Right atrium auricular region (tissue), 2 donors: Measurements from ENCODE around the gene METTL22. TPM values are rescaled to one million over a fixed set of nuclear protein-coding genes. Genes with fewer than 3 reads are reported as not detected.

Experiments
- DNase-seq: peaks from one replicate; pipeline ENCODE4 v3.0.0-alpha.2; 2019; ENCODE audit warnings: low spot score
- H3K27ac ChIP-seq, 2 donors: fragments of 200-600 bp; sonication (generic); 1 replicate in 1 of 2; 2 replicates in 1 of 2; pipeline ENCODE4 v1.5.1; 2016 to 2019
- H3K27me3 ChIP-seq, 2 donors: fragments of 200-600 bp; sonication (generic); one replicate each; pipeline versions ENCODE4 v1.5.1 to v1.6.0; 2017 to 2019
- H3K36me3 ChIP-seq: fragments of 200-600 bp; sonication (generic); one replicate; pipeline ENCODE4 v1.5.1; 2016
- H3K4me1 ChIP-seq, 2 donors: fragments of 200-600 bp; sonication (generic); one replicate each; pipeline versions ENCODE4 v1.5.1 to v1.6.0; 2017 to 2019
- H3K4me3 ChIP-seq, 2 donors: fragments of 200-600 bp; sonication (generic); 1 replicate in 1 of 2; 2 replicates in 1 of 2; pipeline ENCODE4 v1.5.1; 2017 to 2019; ENCODE audit warnings: mild to moderate bottlenecking in 1 of 2, moderate library complexity in 1 of 2
- H3K9me3 ChIP-seq, 2 donors: fragments of 200-600 bp; sonication (generic); one replicate each; pipeline ENCODE4 v1.5.1; 2019
- CTCF ChIP-seq, 2 donors: fragments of 200-600 bp; sonication (generic); IDR thresholded peaks; one replicate each; pipeline ENCODE4 v1.5.1; 2019; ENCODE audit warnings: antibody characterized with exemption in 2 of 2
- total RNA-seq, 2 donors: library from RNA; depleted of rRNA; stranded (reverse); fragments of >200 nt; gene quantifications; one replicate each; pipeline ENCODE4 v1.1.0, GENCODE V29; 2016

METTL22 gene
- total RNA-seq, 2 donors from 2014 or later, result 10.0 to 24.3 TPM

GRCh38 chr16:8645141-8645521, 23.6 kb downstream of the METTL22 start:
- H3K27ac ChIP-seq, result no peak overlapping the region

GRCh38 chr16:8645831-8646230, 24.3 kb downstream of the METTL22 start:
- H3K9me3 ChIP-seq, result no peaks in the 10 kb centered on the region
- H3K27ac ChIP-seq, result no peak overlapping the region
- no peak overlapping the region for H3K4me3 ChIP-seq
- H3K36me3 ChIP-seq, result peaks cover 71% of the 10 kb centered on the region
- no peak for TF ChIP-seq CTCF (IDR thresholded peaks at IDR 0.05)
- H3K4me1 ChIP-seq, result no peaks in the 10 kb centered on the region
- no peak for DNase-seq
- no peaks in the 10 kb centered on the region for H3K27me3 ChIP-seq

More at GRCh38 chr16:8645141-8645521, 23.6 kb downstream of the METTL22 start:
- H3K4me1 ChIP-seq, result no peaks in the 10 kb centered on the region
- peaks cover 73% of the 10 kb centered on the region for H3K36me3 ChIP-seq
- no peak overlapping the region for H3K4me3 ChIP-seq
- TF ChIP-seq CTCF (IDR thresholded peaks at IDR 0.05), result no peak
- DNase-seq, result no peak
- no peaks in the 10 kb centered on the region for H3K27me3 ChIP-seq
- no peaks in the 10 kb centered on the region for H3K9me3 ChIP-seq

GRCh38 chr16:8646326-8647053, 25.0 kb downstream of the METTL22 start:
- peaks cover 65% of the 10 kb centered on the region for H3K36me3 ChIP-seq
- no peak for DNase-seq
- H3K4me3 ChIP-seq, result no peak overlapping the region
- no peaks in the 10 kb centered on the region for H3K9me3 ChIP-seq
- H3K27ac ChIP-seq, result no peak overlapping the region
- no peaks in the 10 kb centered on the region for H3K27me3 ChIP-seq
- no peak for TF ChIP-seq CTCF (IDR thresholded peaks at IDR 0.05)
- no peaks in the 10 kb centered on the region for H3K4me1 ChIP-seq

- TF ChIP-seq CTCF (IDR thresholded peaks at IDR 0.05), result no peak
- Histone ChIP-seq H3K27ac (no peak overlapping the region), H3K27me3 (no peaks in the 10 kb centered on the region), H3K9me3 (no peaks in the 10 kb centered on the region), H3K36me3 (peaks cover 52% of the 10 kb centered on the region), H3K4me3 (no peak overlapping the region), H3K4me1 (no peaks in the 10 kb centered on the region)
- DNase-seq, result no peak
Measured at GRCh38 chr16:8647721-8648318, 26.3 kb downstream of the METTL22 start.

GRCh38 chr16:8648877-8649276, 27.4 kb downstream of the METTL22 start:
- TF ChIP-seq CTCF (IDR thresholded peaks at IDR 0.05), result no peak
- Histone ChIP-seq H3K27me3 (no peaks in the 10 kb centered on the region), H3K9me3 (no peaks in the 10 kb centered on the region), H3K4me1 (no peaks in the 10 kb centered on the region), H3K27ac (no peak overlapping the region), H3K36me3 (peaks cover 43% of the 10 kb centered on the region), H3K4me3 (no peak overlapping the region)
- DNase-seq, result no peak
